SK-N-MC (cell line): ENCODE data around the gene SSX2IP.

Experiments used
- EZH2 ChIP-seq: fragments of 200-600 bp; sonication (generic); IDR thresholded peaks from one replicate; pipeline ENCODE4 v1.6.1; 2017; ENCODE audit warnings: antibody characterized with exemption
- POLR2AphosphoS5 ChIP-seq: IDR thresholded peaks from 2 replicates; pipeline ENCODE4 v1.6.1; 2012; ENCODE audit warnings: mild to moderate bottlenecking, low read depth, low read length, borderline replicate concordance

DNA sequence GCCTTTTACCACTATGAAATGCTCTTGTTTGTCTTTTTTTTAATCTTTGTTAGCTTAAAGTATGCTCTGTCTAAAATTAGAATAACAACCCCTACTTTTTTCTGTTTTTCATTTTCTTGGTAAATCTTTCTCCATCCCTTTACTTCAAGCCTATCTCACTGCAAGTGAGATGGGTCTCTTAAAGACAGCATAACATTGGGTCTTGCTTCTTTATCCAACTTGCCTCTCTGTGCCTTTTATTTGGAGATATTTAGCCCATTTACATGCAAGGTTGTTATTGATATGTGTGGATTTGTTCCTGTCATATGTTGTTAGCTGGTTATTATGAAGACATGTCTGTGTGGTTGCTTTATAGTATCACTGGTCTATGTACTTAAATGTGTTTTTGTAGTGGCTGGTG lies 41.3 kb upstream of the SSX2IP start:
- TF ChIP-seq EZH2 = no peak
- no peak for TF ChIP-seq POLR2AphosphoS5
